ENCODE data around the gene TUSC2.
A peak's percentile ranks its signal among the peaks of the same experiment; 100 is the strongest.

TUSC2 gene

GRCh38 chr3:50327943-50328691, at the start of gene TUSC2:
TSS of gene TUSC2 (minus strand) at chr3:50328223. CDS start at chr3:50328099, 124 bp downstream.
- peak; percentile 99 for DNase-seq (ENCODE audit: low spot score)

GRCh38 chr3:50375258-50375931, 47.4 kb upstream of the TUSC2 start:
- DNase-seq (ENCODE audit: low spot score): no peak

GRCh38 chr3:50374363-50375257, 46.6 kb upstream of the TUSC2 start:
- no peak for DNase-seq (ENCODE audit: low spot score)

GRCh38 chr3:50373146-50374051, 45.4 kb upstream of the TUSC2 start:
- DNase-seq (ENCODE audit: low spot score): no peak

- no peak for DNase-seq (ENCODE audit: low spot score)
Measured at GRCh38 chr3:50372349-50372748, 44.3 kb upstream of the TUSC2 start.

- DNase-seq (ENCODE audit: low spot score): no peak
Measured at GRCh38 chr3:50371133-50371685, 43.2 kb upstream of the TUSC2 start.

- DNase-seq (ENCODE audit: low spot score): no peak
Measured at GRCh38 chr3:50370594-50370993, 42.6 kb upstream of the TUSC2 start.

- DNase-seq (ENCODE audit: low spot score): no peak
Measured at GRCh38 chr3:50369012-50369670, 41.1 kb upstream of the TUSC2 start.

- no peak for DNase-seq (ENCODE audit: low spot score)
Measured at GRCh38 chr3:50365842-50366220, 37.8 kb upstream of the TUSC2 start.

- peak; percentile 91 for DNase-seq (ENCODE audit: low spot score)
Measured at GRCh38 chr3:50365080-50365841, 37.2 kb upstream of the TUSC2 start.

- DNase-seq (ENCODE audit: low spot score): no peak
Measured at GRCh38 chr3:50364573-50365079, 36.6 kb upstream of the TUSC2 start.

- no peak for DNase-seq (ENCODE audit: low spot score)
Measured at GRCh38 chr3:50359760-50360110, 31.7 kb upstream of the TUSC2 start.

- DNase-seq (ENCODE audit: low spot score): peak; percentile 99
Measured at GRCh38 chr3:50358911-50359759, 31.1 kb upstream of the TUSC2 start, which contains the start of gene TMEM115. TSS of gene TMEM115 (minus strand) at chr3:50359521. CDS start at chr3:50359063, 458 bp downstream.

GRCh38 chr3:50358355-50358910, 30.4 kb upstream of the TUSC2 start:
- no peak for DNase-seq (ENCODE audit: low spot score)

- DNase-seq (ENCODE audit: low spot score): no peak
Measured at GRCh38 chr3:50357481-50357880, 29.5 kb upstream of the TUSC2 start.

- no peak for DNase-seq (ENCODE audit: low spot score)
Measured at GRCh38 chr3:50356553-50356952, 28.5 kb upstream of the TUSC2 start.

GRCh38 chr3:50355829-50356552, 28.0 kb upstream of the TUSC2 start:
- no peak for DNase-seq (ENCODE audit: low spot score)

- DNase-seq (ENCODE audit: low spot score): no peak
Measured at GRCh38 chr3:50354850-50355249, 26.8 kb upstream of the TUSC2 start.
